OCI-LY1 (cell line): Measurements from ENCODE around the gene SMIM41.

Experiments used
- H2AFZ ChIP-seq: fragments of 200-600 bp; sonication (generic), shearing (Covaris generic); 2 replicates; pipeline ENCODE4 v1.6.0; 2014; ENCODE audit warnings: antibody characterized with exemption, mild to moderate bottlenecking, low read length
- H3F3A ChIP-seq: fragments of 200-600 bp; sonication (generic), shearing (Covaris generic); 2 replicates; pipeline ENCODE4 v1.6.0; 2014; ENCODE audit warnings: mild to moderate bottlenecking, antibody characterized with exemption, low read length, moderate library complexity; ENCODE audit not compliant: insufficient read depth
- H3K27ac ChIP-seq: fragments of 200-600 bp; sonication (generic); 2 replicates; pipeline ENCODE4 v1.5.1; 2014; ENCODE audit warnings: low read length, mixed run types, mild to moderate bottlenecking, low read depth; ENCODE audit not compliant: poor library complexity, severe bottlenecking
- H3K27me3 ChIP-seq: fragments of 200-600 bp; sonication (generic); 2 replicates; pipeline ENCODE4 v1.6.0; 2014; ENCODE audit warnings: antibody characterized with exemption, mild to moderate bottlenecking, low read length, moderate library complexity; ENCODE audit not compliant: insufficient read depth
- H3K36me3 ChIP-seq: fragments of 200-600 bp; sonication (generic); 2 replicates; pipeline ENCODE4 v1.6.1; 2014; ENCODE audit warnings: mild to moderate bottlenecking, antibody characterized with exemption, low read length, moderate library complexity, mixed read lengths; ENCODE audit not compliant: insufficient read depth
- H3K4me1 ChIP-seq: fragments of 200-600 bp; sonication (generic); 2 replicates; pipeline ENCODE4 v1.5.1; 2014; ENCODE audit warnings: mild to moderate bottlenecking, low read length, moderate library complexity; ENCODE audit not compliant: insufficient read depth, severe bottlenecking
- H3K4me2 ChIP-seq: fragments of 200-600 bp; sonication (generic), shearing (Covaris generic); 2 replicates; pipeline ENCODE4 v1.6.1; 2014; ENCODE audit warnings: low read length
- H3K4me3 ChIP-seq: fragments of 200-600 bp; sonication (generic); 2 replicates; pipeline ENCODE4 v1.5.1; 2014; ENCODE audit warnings: low read length, low read depth, mild to moderate bottlenecking, mixed read lengths; ENCODE audit not compliant: poor library complexity, severe bottlenecking
- H3K79me2 ChIP-seq: fragments of 200-600 bp; shearing (Covaris generic); 2 replicates; pipeline ENCODE4 v1.6.1; 2016; ENCODE audit warnings: mixed run types, low read length, mixed read lengths; ENCODE audit not compliant: insufficient read depth
- H3K9ac ChIP-seq: fragments of 200-600 bp; sonication (generic), shearing (Covaris generic); 2 replicates; pipeline ENCODE4 v1.6.1; 2014; ENCODE audit warnings: mild to moderate bottlenecking, low read length, mixed read lengths
- H3K9me2 ChIP-seq: fragments of 200-600 bp; sonication (generic), shearing (Covaris generic); 2 replicates; pipeline ENCODE4 v1.6.1; 2014; ENCODE audit warnings: low read depth, mild to moderate bottlenecking, low read length, mixed read lengths
- H3K9me3 ChIP-seq: fragments of 200-600 bp; shearing (Covaris generic); 2 replicates; pipeline ENCODE4 v1.6.1; 2014; ENCODE audit warnings: low read length, mixed read lengths
- H4K20me1 ChIP-seq: fragments of 200-600 bp; sonication (generic), shearing (Covaris generic); 2 replicates; pipeline ENCODE4 v1.6.0; 2016; ENCODE audit warnings: mild to moderate bottlenecking, low read length; ENCODE audit not compliant: insufficient read depth
- CTCF ChIP-seq: fragments of 200-600 bp; sonication (generic), shearing (Covaris generic); IDR thresholded peaks from 2 replicates; pipeline ENCODE4 v1.5.1; 2017; ENCODE audit warnings: mild to moderate bottlenecking, antibody characterized with exemption, low read length, moderate library complexity, mixed read lengths
- EZH2 ChIP-seq: fragments of 200-600 bp; sonication (generic), shearing (Covaris generic); IDR thresholded peaks from 2 replicates; pipeline ENCODE4 v1.8.0; 2017; ENCODE audit warnings: borderline replicate concordance, mixed run types, mild to moderate bottlenecking, antibody characterized with exemption, low read length, moderate library complexity, mixed read lengths

The SMIM41 gene

GRCh38 chr12:52080403-52081251 is 1.1 kb downstream of the SMIM41 start:
- no peak overlapping the region for H2AFZ ChIP-seq
- no peaks in the 10 kb centered on the region for H3K9me2 ChIP-seq
- peak overlapping the region; percentile 83 for H3K27ac ChIP-seq
- peaks cover 34% of the 10 kb centered on the region for H3K36me3 ChIP-seq
- no peaks in the 10 kb centered on the region for H3F3A ChIP-seq
- H4K20me1 ChIP-seq: no peaks in the 10 kb centered on the region
- no peak for TF ChIP-seq CTCF
- TF ChIP-seq EZH2: no peak
- no peaks in the 10 kb centered on the region for H3K27me3 ChIP-seq
- H3K4me1 ChIP-seq: peaks cover 34% of the 10 kb centered on the region
- no peak overlapping the region for H3K4me3 ChIP-seq
- peak overlapping the region; percentile 42 for H3K9ac ChIP-seq
- H3K4me2 ChIP-seq: peak overlapping the region; percentile 59; the same call in 1 of the 2 replicates
- no peaks in the 10 kb centered on the region for H3K79me2 ChIP-seq
- no peaks in the 10 kb centered on the region for H3K9me3 ChIP-seq

- Histone ChIP-seq H3F3A (no peaks in the 10 kb centered on the region), H3K36me3 (peaks cover 30% of the 10 kb centered on the region)
These were observed 1.8 kb downstream of the SMIM41 start for GRCh38 chr12:52081263-52081733.

GRCh38 chr12:52082026-52082668 is 2.6 kb downstream of the SMIM41 start:
- H3K79me2 ChIP-seq: no peaks in the 10 kb centered on the region
- peaks cover 22% of the 10 kb centered on the region for H3K36me3 ChIP-seq
- H3K4me2 ChIP-seq: peak overlapping the region; percentile 59
- peaks cover 43% of the 10 kb centered on the region for H3K4me1 ChIP-seq
- no peak for TF ChIP-seq EZH2
- TF ChIP-seq CTCF: no peak
- H3K9ac ChIP-seq: peak overlapping the region; percentile 56
- no peaks in the 10 kb centered on the region for H3K9me2 ChIP-seq
- no peaks in the 10 kb centered on the region for H3K9me3 ChIP-seq
- peak overlapping the region; percentile 83 for H3K27ac ChIP-seq
- no peaks in the 10 kb centered on the region for H3K27me3 ChIP-seq
- peak overlapping the region; percentile 43 for H3K4me3 ChIP-seq
- no peaks in the 10 kb centered on the region for H3F3A ChIP-seq
- H2AFZ ChIP-seq: no peak overlapping the region
- no peaks in the 10 kb centered on the region for H4K20me1 ChIP-seq

More at GRCh38 chr12:52081263-52081733, 1.8 kb downstream of the SMIM41 start:
- Histone ChIP-seq H3K4me2 (peak overlapping the region; percentile 59), H3K27me3 (no peaks in the 10 kb centered on the region), H3K9me2 (no peaks in the 10 kb centered on the region), H3K9me3 (no peaks in the 10 kb centered on the region), H2AFZ (no peak overlapping the region), H3K4me3 (peak overlapping the region; percentile 43), H3K79me2 (no peaks in the 10 kb centered on the region), H3K9ac (peak overlapping the region; percentile 56), H3K27ac (peak overlapping the region; percentile 83), H4K20me1 (no peaks in the 10 kb centered on the region), H3K4me1 (peaks cover 35% of the 10 kb centered on the region)
- TF ChIP-seq CTCF (no peak), EZH2 (no peak)
